ENCODE measurements around the gene LPCAT2. TPM values are rescaled to one million over a fixed set of nuclear protein-coding genes. Genes with fewer than 3 reads are reported as not detected.

LPCAT2 gene
- total and polyA plus RNA-seq, 2 experiments from 2014 or later, result 7.8 to 23.8 TPM

DNA sequence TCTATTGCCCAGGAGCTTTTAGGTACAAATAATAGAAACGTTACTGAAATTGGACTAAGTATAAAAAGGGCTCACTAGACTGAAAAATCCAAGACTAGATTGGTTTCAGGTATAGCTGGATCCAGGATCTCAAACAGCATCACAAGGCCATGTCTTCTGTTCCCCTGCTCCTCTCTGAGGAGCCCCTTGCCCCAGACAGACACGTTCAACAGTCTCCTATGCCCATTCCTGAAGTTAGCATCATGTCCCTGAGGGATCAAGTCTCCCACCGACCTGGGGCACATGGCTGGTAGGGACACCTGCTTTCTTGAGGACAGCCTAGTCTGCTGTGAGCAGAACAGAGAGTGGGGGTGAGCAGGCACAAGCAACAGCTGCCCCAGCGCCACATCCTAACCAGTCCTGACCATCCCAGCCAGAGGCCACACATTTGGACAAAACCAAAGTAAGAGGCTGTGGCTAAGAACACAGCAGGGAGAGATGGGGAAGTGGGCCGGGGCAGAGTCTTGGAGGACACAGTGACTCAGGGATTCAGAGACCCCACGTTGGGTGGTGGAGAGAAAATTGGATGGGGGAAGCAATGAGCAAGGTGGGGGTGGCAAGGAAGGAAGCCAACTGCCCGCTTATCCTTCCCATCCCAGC, 40.4 kb upstream of the LPCAT2 start:
- Histone ChIP-seq H3K27me3 (ENCODE audit: insufficient read depth) (0 out of 2 replicates have a peak, but pooled peaks cover 9% of the 10 kb centered on the region), H2AFZ (no peak overlapping the region), H3K4me3 (no peak overlapping the region), H3F3A (replicated peaks; ENCODE audit: low read depth) (no peaks in the 10 kb centered on the region), H3K27ac (ENCODE audit: low read depth) (no peak overlapping the region), H4K20me1 (replicated peaks; ENCODE audit: insufficient read depth) (no peaks in the 10 kb centered on the region), H3K9me2 (ENCODE audit: insufficient read depth) (no peaks in the 10 kb centered on the region), H3K79me2 (replicated peaks; ENCODE audit: insufficient read depth) (no peaks in the 10 kb centered on the region), H3K4me1 (ENCODE audit: insufficient read depth) (no peaks in the 10 kb centered on the region), H3K4me2 (no peak overlapping the region), H3K36me3 (ENCODE audit: insufficient read depth) (no peaks in the 10 kb centered on the region)
- DNase-seq (ENCODE audit: low spot score), result no peak
- no peak overlapping the region for H3K27ac Mint-ChIP-seq
- H3K27me3 Mint-ChIP-seq (ENCODE audit: insufficient read depth, low read depth, poor library complexity), result peaks cover 11% of the 10 kb centered on the region
- TF ChIP-seq EZH2 (IDR thresholded peaks at IDR 0.05; ENCODE audit: low read depth, unreplicated experiment), result no peak
- no peak overlapping the region for H3K4me3 Mint-ChIP-seq
- H3K4me1 Mint-ChIP-seq, result peaks cover 4% of the 10 kb centered on the region; the same call in 2 of the 3 replicates
- H3K9me3 Mint-ChIP-seq, result no peaks in the 10 kb centered on the region
- no peaks in the 10 kb centered on the region; the same call in 2 of the 3 replicates for H3K36me3 Mint-ChIP-seq (ENCODE audit: low read depth)
- no peak for ATAC-seq

DNA sequence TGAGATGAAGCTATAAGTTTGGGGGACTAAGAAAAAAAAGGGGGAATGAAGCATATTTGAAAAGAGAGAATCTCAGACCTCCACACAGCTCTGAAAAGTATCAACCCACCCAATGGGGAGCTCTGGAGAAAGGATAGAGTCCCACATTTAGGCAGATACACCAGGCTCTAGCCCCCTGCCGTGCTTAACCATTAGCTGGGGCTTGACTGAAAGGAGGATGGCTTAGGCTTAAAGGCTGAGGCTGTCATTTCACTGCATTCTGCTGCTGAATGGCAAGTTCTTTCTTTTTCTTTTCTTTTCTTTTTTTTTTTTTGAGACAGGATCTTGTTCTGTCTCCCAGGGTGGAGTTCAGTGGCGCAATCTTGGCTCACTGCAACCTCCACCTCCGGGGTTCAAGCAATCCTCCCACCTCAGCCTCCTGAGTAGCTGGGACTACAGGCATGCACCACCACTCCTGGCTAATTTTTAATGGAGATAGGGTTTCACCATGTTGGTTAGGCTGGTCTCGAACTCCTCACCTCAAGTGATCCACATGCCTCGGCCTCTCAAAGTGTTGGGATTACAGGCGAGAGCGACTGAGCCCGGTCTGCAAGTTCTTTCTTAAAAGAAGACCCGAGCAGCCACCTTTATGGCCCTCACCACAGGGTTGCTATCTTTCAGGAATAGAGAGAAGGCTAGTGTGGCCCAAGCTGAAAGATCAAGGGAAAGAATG, 38.9 kb upstream of the LPCAT2 start:
- 0 out of 2 replicates have a peak, but pooled peaks cover 9% of the 10 kb centered on the region for H3K27me3 ChIP-seq (ENCODE audit: insufficient read depth)
- H3K4me2 ChIP-seq, result no peak overlapping the region
- no peak overlapping the region for H3K27ac ChIP-seq (ENCODE audit: low read depth)
- H2AFZ ChIP-seq, result no peak overlapping the region
- Mint-ChIP-seq H3K27me3 (ENCODE audit: insufficient read depth, low read depth, poor library complexity) (peaks cover 13% of the 10 kb centered on the region), H3K36me3 (ENCODE audit: low read depth) (no peaks in the 10 kb centered on the region; the same call in 2 of the 3 replicates), H3K4me3 (no peak overlapping the region), H3K9me3 (no peaks in the 10 kb centered on the region; the same call in 2 of the 3 replicates), H3K4me1 (peaks cover 11% of the 10 kb centered on the region), H3K27ac (no peak overlapping the region)
- no peak overlapping the region for H3K4me3 ChIP-seq
- peaks cover 8% of the 10 kb centered on the region; the same call in 1 of the 2 replicates for H3K4me1 ChIP-seq (ENCODE audit: insufficient read depth)
- no peaks in the 10 kb centered on the region for H3K9me2 ChIP-seq (ENCODE audit: insufficient read depth)
- H3K79me2 ChIP-seq (replicated peaks; ENCODE audit: insufficient read depth), result no peaks in the 10 kb centered on the region
- H3K36me3 ChIP-seq (ENCODE audit: insufficient read depth), result no peaks in the 10 kb centered on the region
- peak; percentile 32 for DNase-seq (ENCODE audit: low spot score)
- ATAC-seq, result peak; percentile 75; the same call in 2 of the 3 replicates
- H4K20me1 ChIP-seq (replicated peaks; ENCODE audit: insufficient read depth), result no peaks in the 10 kb centered on the region
- no peaks in the 10 kb centered on the region for H3F3A ChIP-seq (replicated peaks; ENCODE audit: low read depth)
- TF ChIP-seq POLR2AphosphoS5 (IDR thresholded peaks at IDR 0.05; ENCODE audit: low read depth), result no peak
- no peak for TF ChIP-seq JUNB (IDR thresholded peaks at IDR 0.05; ENCODE audit: unreplicated experiment)
- TF ChIP-seq, protein P1, sequence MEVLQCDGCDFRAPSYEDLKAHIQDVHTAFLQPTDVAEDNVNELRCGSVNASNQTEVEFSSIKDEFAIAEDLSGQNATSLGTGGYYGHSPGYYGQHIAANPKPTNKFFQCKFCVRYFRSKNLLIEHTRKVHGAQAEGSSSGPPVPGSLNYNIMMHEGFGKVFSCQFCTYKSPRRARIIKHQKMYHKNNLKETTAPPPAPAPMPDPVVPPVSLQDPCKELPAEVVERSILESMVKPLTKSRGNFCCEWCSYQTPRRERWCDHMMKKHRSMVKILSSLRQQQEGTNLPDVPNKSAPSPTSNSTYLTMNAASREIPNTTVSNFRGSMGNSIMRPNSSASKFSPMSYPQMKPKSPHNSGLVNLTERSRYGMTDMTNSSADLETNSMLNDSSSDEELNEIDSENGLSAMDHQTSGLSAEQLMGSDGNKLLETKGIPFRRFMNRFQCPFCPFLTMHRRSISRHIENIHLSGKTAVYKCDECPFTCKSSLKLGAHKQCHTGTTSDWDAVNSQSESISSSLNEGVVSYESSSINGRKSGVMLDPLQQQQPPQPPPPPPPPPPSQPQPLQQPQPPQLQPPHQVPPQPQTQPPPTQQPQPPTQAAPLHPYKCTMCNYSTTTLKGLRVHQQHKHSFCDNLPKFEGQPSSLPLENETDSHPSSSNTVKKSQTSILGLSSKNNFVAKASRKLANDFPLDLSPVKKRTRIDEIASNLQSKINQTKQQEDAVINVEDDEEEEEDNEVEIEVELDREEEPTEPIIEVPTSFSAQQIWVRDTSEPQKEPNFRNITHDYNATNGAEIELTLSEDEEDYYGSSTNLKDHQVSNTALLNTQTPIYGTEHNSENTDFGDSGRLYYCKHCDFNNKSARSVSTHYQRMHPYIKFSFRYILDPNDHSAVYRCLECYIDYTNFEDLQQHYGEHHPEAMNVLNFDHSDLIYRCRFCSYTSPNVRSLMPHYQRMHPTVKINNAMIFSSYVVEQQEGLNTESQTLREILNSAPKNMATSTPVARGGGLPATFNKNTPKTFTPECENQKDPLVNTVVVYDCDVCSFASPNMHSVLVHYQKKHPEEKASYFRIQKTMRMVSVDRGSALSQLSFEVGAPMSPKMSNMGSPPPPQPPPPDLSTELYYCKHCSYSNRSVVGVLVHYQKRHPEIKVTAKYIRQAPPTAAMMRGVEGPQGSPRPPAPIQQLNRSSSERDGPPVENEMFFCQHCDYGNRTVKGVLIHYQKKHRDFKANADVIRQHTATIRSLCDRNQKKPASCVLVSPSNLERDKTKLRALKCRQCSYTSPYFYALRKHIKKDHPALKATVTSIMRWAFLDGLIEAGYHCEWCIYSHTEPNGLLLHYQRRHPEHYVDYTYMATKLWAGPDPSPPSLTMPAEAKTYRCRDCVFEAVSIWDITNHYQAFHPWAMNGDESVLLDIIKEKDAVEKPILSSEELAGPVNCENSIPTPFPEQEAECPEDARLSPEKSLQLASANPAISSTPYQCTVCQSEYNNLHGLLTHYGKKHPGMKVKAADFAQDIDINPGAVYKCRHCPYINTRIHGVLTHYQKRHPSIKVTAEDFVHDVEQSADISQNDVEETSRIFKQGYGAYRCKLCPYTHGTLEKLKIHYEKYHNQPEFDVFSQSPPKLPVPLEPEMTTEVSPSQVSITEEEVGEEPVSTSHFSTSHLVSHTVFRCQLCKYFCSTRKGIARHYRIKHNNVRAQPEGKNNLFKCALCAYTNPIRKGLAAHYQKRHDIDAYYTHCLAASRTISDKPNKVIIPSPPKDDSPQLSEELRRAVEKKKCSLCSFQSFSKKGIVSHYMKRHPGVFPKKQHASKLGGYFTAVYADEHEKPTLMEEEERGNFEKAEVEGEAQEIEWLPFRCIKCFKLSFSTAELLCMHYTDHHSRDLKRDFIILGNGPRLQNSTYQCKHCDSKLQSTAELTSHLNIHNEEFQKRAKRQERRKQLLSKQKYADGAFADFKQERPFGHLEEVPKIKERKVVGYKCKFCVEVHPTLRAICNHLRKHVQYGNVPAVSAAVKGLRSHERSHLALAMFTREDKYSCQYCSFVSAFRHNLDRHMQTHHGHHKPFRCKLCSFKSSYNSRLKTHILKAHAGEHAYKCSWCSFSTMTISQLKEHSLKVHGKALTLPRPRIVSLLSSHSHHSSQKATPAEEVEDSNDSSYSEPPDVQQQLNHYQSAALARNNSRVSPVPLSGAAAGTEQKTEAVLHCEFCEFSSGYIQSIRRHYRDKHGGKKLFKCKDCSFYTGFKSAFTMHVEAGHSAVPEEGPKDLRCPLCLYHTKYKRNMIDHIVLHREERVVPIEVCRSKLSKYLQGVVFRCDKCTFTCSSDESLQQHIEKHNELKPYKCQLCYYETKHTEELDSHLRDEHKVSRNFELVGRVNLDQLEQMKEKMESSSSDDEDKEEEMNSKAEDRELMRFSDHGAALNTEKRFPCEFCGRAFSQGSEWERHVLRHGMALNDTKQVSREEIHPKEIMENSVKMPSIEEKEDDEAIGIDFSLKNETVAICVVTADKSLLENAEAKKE (CRISPR knock-in tag; IDR thresholded peaks at IDR 0.05), result no peak
- TF ChIP-seq, protein P2, sequence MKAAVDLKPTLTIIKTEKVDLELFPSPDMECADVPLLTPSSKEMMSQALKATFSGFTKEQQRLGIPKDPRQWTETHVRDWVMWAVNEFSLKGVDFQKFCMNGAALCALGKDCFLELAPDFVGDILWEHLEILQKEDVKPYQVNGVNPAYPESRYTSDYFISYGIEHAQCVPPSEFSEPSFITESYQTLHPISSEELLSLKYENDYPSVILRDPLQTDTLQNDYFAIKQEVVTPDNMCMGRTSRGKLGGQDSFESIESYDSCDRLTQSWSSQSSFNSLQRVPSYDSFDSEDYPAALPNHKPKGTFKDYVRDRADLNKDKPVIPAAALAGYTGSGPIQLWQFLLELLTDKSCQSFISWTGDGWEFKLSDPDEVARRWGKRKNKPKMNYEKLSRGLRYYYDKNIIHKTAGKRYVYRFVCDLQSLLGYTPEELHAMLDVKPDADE (IDR thresholded peaks at IDR 0.05), result no peak
- no peak for TF ChIP-seq CREB1 (CRISPR knock-in tag; IDR thresholded peaks at IDR 0.05; ENCODE audit: low read depth)
- no peak for TF ChIP-seq STAT1 (IDR thresholded peaks at IDR 0.05; ENCODE audit: unreplicated experiment)
- no peak for TF ChIP-seq ZNF114 (CRISPR knock-in tag; IDR thresholded peaks at IDR 0.05)
- TF ChIP-seq NANOG (IDR thresholded peaks at IDR 0.05; ENCODE audit: borderline replicate concordance), result no peak
- TF ChIP-seq EZH2phosphoT487 (IDR thresholded peaks at IDR 0.05; ENCODE audit: unreplicated experiment), result no peak
- TF ChIP-seq, protein P3, sequence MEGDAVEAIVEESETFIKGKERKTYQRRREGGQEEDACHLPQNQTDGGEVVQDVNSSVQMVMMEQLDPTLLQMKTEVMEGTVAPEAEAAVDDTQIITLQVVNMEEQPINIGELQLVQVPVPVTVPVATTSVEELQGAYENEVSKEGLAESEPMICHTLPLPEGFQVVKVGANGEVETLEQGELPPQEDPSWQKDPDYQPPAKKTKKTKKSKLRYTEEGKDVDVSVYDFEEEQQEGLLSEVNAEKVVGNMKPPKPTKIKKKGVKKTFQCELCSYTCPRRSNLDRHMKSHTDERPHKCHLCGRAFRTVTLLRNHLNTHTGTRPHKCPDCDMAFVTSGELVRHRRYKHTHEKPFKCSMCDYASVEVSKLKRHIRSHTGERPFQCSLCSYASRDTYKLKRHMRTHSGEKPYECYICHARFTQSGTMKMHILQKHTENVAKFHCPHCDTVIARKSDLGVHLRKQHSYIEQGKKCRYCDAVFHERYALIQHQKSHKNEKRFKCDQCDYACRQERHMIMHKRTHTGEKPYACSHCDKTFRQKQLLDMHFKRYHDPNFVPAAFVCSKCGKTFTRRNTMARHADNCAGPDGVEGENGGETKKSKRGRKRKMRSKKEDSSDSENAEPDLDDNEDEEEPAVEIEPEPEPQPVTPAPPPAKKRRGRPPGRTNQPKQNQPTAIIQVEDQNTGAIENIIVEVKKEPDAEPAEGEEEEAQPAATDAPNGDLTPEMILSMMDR (conservative IDR thresholded peaks at IDR 0.05; ENCODE audit: low read depth in 2 of 2), result no peak
- TF ChIP-seq EZH2 (IDR thresholded peaks at IDR 0.05; ENCODE audit: low read depth, unreplicated experiment), result no peak
